Kasumi-1 (cell line): ENCODE results near the gene PCAT6.

Source experiments
- DNase-seq, 2 experiments: peaks; one replicate each; lab custom pipeline; 2025; lab: John Stamatoyannopoulos, UW

The PCAT6 gene

DNA sequence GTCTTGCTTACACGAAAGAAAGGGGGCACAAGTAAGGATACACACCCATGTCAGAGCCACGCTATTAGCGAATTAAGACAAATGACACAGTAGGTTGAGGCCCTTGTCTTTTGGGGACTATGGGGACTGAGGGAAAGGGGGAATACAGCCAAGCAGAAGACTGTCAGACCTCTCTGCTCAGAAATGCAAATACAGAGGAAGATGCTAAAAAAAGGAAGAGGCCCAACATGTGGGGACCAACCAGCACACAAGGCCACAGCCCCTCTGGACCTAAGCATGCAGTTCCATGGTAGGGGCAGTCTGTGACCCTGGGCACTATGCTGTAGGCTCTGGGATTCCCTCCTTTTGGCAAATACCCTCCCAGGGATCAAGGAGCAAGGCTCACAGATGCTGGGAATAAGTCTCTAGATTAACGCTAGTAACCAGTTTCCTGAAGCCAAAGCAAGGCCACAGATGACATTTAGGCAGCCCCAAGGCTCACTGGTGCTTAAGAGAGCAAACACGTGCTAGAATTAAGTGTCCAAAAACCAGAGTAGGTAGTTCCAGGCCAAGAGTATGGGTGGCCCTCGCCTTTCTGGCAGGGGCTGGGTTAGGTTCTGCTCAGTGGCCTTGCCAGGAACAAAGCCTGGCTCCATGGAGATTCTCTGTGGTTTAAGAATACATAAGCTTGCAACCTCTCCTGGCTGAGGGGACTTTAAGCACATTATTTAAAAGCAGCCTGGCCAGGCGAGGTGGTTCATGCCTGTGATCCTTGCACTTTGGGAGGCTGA, 40.0 kb downstream of the PCAT6 start:
- DNase-seq, result no peak

DNA sequence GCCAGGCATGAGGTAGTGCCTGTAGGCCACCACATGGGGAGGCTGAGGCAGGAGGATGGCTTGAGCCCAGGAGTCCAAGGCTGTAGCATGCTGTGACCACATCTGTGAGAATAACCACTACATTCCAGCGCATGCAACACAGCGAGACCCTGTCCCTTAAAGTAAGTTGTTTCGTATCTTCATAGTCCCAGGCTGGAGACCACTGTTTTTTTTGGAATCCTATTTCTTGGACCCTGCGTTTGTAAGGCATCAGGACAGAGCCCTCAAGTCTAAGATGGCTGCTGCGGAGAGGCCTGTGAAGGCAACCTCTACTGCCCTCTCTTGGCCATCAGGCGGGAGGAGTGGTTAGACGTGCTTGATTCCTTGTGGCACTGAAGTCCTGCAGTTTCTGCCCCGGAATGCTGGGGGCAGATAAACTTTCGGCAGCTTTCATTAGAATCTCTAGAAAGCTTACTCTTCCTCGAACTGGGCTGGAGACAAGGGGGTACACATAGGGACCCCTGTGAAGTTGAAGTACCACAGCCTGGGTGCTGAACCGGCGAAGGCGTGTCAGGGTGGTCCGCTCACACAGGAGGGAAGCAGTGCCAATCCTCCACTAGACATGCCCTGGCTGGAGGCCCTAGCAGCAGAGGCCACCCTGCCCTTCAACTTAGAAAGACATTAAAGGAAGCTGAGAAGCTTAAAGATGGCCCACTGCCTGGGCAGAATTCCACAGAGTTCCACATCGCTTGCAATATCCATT, 41.6 kb downstream of the PCAT6 start:
- peak; percentile 68 to 69 for DNase-seq

DNA sequence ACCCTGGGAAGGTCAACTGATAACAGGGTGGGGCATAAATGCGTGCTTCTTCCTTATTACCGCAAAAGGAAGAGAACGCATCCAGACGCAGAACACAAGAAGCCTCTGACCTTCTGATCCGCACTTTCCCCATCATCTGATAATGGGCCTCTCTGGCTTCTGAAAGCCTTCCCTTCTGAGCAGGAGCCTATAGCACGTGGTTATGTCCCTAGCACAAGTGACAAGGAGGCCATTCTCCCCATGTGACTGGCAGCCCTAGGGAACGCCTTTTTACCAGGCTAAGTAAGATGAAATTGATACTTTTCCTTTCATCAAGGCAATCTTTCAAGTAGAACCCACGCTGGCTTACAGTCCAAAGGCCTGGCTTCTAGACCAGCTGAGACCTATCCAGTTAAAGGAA, 44.0 kb downstream of the PCAT6 start:
- no peak for DNase-seq

DNA sequence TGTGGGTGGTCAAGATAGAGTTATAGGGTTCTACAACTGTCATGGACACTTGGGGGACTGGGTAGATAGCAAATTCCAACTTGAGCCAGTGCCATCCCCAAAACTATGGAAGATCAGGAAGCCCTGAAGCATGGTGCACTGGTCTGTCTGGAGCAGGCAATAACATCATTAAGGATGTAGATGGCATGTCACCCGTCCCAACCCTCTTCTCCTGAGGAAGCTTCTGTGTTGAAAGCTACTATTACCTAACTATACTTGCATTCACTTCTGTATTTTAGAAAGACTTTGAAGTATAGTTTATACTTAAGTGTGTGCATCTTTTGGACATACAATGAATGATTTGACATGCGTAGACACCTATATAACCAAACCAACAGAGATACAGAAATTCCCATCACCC, 45.3 kb downstream of the PCAT6 start:
- no peak for DNase-seq

- DNase-seq, result no peak
Measured at GRCh38 chr1:202857136-202857610, 46.4 kb downstream of the PCAT6 start.

DNA sequence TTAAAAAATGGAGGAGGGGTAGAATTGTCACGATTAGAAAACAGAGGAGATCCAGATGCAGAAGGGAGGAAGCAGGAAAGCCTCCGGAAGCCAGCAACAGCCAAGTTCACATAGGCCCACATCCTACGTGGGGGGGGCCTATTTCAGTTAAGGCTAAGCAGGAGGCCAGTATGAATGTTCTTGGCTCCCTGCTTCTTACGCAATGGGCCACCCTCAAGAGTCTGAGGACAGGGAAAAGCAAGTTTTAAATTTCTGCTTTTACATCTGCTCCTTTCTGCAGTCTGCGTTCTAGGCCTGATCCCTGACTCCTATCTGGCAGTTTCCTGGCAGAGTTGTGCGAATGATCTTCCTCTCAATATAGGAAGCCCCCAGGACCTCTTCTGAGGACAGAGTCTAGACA, 47.6 kb downstream of the PCAT6 start:
- DNase-seq, result peak; percentile 96

DNA sequence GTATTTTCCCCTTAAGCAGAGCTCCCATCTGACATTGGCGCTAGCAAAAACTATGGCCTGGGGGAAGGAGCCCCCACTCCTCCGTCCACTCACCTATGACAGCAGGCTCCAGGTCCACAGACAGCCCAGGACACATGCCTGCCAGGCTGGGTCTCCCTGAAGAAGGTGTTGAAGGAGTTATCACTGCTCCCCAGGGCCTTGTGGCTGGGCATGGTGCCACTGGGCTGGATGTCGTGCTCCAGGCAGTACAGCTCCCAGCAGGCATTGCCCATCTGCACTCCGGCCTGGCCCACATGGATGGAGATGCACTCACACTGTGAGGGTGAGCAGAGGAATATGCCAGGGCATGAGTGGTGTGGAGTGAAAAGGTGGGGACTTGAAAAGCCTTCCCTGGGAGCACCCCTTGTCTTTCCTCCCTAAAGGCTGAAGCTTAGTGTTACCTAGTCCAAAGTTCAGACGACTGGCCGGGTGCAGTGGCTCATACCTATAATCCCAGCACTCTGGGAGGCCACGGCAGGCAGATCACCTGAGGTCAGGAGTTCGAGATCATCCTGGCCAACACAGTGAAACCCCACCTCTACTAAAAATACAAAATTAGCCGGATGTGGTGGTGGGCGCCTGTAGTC, 48.1 kb downstream of the PCAT6 start:
- DNase-seq, result no peak

DNA sequence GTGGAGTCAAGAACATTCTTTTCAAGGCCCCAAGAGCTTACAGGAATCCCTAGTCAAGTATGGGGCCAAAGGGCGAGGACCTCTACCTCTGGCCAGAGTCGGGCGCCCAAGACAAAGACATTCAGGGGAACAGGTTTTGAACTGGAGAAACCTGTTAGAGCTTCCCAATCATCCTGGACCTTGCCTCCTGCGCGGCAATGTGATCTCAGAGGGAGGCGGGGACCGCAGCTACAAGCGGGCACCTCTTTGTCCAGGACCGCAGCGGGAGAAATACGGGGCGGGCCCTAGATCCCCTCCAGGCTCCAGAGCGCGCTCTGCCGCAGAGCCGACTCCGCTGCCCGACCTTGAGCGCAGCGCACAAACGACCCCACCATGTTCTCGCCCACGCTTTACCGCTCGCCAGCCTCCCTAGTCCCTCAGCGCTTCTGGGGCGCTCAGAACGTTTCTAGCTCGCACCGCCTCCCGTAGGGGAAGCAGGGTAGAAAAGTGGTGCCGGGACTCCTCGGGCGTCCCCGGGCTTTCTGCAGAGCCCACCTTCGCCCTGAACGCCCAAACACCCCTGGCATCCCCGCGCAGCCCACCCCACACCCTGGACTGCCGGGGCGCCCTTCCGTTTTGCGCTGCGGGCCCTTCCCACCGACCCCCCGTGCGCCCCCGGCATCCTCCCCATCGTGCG, 50.1 kb downstream of the PCAT6 start:
- peak; percentile 38 to 41 for DNase-seq
